GM19351 (cell line): ENCODE results near the gene MERTK.
"Not testable (repeated sequence)": the region's sequence is repeated elsewhere in the genome, so short reads cannot be mapped to it uniquely, and the experiment has no call there.

ENCODE experiments used
- ATAC-seq: cut with Tn5 transposase; IDR thresholded peaks from one replicate; pipeline ENCODE4 v1.9.1; 2021; ENCODE audit warnings: mild to moderate bottlenecking, moderate library complexity; ENCODE audit not compliant: unreplicated experiment

The MERTK gene

DNA sequence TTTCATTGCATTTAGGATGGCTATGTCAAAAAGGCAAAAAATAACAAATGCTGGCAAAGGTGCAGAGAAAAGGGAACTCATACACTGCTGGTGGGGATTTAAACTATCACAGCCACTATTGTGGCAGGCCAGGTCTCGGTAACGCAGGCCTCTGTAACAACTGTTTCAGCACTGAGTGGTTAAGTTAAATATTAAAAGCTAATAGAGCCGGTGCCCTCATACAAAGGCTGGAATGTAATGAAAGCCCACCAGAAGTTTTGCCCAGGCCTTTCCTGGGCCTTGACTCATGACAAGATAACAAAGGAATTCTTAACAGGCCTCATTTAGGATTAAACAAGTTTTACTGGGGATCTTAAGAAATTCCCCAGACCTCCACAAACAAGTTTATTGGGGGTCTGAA, 10.7 kb downstream of the MERTK start:
- no peak for ATAC-seq

DNA sequence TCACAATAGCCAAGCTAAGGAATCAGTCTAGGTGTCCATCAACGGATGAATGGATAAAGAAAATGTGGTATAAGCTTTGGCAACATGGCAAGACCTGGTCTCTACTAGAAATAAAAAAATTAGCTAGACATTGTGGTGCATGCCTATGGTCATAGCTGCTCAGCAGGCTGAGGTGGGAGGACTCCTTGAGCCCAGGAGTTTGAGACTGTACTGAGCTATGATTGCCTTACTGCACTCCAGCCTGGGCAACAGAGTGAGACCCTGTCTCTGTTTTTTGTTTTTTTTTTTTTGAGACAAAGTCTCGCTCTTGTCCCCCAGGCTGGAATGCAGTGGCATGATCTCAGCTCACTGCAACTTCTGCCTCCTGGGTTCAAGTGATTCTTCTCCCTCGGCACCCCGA, 11.6 kb downstream of the MERTK start:
- ATAC-seq, result not testable (repeated sequence)

DNA sequence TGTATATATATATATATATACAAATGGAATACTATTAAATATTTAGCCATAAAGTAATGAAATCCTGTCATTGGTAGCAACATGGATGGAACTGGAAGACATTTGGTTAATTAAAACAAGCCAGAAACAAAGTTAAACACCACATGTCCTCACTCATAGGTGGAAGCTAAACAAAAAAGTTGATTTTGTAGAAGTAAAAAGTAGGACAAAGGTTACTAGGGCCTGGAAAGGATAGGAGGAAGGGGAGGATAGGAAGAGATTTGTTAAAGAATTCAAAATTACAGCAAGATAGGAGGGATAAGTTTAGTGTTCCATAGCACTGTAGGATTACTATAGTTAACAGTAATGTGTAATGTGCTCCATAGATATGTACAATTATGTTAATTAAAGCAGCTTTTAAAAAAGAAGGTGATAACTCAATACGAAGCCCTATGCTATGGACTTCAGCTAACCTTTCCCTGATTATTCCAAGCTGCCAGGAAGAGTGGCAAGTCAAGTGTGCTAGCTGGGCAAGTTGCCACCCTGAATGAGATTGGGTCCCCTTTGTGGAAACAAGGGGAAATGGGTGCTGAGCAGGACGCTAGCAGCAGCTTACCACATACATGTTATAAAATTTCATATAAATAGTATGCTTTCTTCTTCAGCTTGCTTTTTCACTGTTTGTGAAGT, 12.3 kb downstream of the MERTK start:
- ATAC-seq, result no peak

DNA sequence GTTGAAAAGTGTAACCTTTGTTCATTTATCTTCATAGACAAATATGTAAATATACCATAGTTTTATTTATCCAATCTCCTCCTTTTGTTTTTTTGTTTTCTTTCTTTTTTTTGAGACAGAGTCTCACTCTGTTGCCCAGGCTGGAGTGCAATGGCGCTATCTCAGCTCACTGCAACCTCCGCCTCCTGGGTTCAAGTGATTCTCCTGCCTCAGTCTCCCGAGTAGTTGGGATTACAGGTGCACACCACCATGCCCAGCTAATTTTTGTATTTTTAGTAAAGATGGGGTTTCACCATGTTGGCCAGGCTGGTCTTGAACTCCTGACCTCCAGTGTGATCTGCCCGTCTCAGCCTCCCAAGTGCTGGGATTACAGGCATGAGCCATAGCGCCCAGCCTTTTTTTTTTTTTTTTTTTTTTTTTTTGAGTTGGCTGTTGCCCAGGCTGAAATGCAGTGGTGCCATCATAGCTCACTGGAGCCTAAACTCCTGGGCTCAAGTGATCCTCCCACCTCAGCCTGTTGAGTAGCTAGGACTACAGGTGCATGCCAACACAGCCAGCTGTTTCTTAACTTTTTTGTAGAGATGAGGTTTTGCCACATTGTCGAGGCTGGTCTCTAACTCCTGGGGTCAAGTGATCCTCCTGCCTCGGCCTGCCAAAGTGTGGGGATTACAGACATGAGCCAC, 13.0 kb downstream of the MERTK start:
- ATAC-seq, result not testable (repeated sequence)

DNA sequence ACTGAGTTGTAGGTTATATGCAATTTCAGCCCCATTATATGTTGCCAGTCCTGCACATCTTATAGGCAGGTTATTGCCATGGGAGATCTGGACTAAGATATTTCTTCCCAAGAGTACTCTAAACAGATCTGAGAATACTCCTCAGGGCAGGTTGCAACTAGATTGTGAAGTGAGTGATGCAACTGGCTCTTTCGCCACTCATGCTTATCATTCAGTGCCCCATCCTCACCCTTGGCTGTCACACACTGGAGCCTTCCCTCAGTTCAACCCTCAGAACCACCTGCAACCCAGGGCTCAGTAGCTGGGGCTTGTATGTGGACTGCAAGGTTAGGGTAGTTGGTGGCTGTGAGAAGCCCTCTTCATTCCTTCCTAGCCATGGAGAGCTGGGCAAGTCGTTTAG, 14.1 kb downstream of the MERTK start:
- ATAC-seq, result no peak

DNA sequence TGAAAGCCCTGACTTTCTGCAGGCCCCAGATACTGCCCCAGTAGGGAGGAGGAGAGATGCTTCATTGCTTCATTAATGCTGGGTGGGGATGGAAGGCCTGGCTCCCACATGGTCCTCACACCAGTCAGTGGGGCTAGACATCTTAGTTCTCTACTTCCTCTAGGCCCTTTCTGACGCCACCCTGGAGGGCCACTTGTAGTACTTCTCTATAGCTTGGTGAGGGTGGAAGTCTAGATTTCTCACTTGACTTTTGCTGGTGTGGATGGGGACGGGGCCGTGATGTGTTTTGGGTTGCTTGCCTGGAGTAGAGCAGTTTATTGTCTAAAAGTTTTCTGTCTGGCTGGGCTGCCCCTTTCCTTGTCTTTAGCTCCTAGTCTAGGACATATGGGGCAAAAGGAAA, 18.7 kb downstream of the MERTK start:
- no peak for ATAC-seq

DNA sequence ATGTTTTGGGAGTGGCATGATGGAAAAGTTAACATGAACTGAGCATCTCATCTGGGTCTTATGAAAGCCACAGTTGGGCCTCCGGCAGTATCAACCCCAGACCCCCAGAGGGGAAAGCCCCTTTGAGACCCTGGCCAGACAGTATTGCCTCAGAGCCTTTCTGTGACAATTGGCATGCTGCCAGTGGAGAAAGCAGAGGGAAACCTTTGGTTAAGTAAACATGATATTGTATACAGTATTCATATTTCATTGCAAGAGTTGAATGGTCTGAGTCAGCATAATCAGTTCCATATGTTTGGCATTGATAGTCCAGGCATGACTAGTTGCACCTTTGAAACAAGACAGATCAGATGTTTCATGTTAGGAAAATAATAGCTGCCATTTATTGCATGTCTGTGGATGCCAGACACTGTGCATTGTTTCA, 20.0 kb downstream of the MERTK start:
- no peak for ATAC-seq

DNA sequence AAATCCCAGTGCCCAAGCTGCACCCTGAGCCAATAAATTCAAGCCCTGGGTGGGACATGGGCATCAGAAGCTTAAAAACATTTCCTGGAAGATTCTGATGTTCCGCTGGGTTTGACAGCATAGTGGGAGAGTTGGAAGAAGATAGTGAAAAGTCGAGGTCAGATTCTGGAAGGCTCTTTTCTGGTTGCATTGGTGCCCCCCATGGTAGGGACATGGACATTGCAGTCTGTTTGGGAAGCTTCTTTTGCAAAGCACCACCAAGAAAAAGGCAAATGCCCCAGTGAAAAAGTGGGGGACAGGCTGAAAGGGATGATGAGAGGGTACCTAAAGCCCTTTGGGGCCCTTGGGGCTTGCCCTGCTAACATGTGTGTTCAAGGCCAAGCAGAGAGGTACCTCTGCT, 21.0 kb downstream of the MERTK start:
- no peak for ATAC-seq

DNA sequence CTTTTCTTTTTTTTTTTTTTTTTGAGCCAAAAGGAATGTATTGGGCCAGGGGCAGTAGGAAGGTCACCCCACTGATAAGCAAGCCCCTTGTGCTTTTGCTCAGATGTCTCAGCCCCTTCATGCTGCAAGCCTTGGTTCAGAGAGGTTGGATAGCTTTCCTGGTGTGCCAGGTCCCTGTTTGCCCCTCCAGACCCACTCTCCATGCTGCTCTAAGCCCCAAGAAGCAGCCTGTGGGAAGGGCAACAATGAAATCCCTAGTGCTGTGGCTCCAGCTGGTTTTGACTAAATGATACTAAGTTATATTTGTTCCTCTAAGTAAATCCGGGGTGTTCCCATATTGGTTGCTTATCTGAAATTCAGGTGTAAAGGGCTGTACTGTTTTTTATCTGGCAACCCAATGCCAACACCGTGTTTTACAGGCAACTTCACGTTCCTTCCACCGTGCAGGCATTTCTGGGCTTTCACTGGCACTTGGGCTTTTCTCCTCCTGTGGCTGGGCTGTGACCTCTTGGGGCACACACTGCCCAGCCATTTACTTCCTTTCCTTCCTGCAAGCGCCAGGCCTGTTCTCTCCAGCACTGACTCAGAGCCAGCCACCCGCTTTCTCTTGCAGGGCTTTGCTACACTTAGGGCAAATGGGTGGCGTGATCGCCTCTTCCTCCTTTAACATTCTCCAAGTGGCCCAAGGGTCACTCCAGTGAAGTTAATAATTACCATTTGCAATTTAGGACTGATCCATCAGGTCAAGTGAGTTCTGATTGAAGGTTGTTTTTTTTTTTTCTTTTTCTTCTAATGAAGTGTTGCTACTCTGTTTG, 21.6 kb downstream of the MERTK start:
- ATAC-seq, result no peak

DNA sequence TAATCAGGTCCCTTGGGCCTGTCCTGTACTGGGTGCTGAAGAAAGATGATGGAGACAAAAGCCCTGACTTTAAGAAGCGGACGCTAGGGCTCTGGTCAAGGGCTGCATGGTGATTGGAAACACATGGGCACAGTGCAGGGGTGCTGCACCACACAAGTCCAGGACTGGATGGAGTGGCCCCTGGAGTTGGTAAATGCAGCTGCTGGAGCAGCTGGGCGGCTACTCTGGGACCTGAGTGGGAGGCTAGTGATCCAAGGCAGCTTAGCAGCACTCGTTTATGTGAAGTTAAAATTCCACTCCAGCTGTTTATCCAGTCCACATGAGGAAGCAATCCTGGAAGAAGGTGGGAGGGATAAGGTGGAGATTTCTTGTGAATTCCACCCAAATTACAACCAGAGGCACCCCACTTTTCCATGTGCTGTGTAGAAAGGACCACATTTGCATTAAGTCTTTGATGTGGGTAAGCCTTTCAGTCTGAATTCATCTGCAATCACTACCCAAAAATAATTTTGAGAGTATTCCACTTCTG, 24.9 kb downstream of the MERTK start:
- no peak for ATAC-seq

DNA sequence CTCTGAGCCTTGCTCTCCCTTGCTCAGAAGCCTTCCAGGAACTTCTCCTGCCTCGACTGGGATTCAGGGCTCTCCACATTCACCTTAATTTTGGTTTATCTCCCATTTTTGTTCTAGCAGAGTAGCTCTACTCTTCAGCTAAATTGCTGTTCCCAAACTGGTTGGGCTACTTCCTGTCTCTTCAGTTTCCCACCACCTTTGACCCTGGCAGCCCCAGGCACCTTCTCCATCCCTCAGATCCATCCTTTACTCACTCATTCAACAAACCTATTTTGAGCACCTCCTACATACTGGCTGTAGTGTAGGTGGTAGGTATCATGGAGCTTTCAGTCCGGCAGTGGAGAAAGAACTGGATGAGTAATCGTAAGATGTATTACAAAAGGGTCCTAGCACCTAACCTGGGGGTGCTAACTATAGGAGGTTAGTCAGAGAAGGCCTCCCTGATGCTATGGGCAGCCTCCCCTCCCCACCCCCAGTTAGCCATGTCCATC, 26.3 kb downstream of the MERTK start:
- ATAC-seq, result no peak

DNA sequence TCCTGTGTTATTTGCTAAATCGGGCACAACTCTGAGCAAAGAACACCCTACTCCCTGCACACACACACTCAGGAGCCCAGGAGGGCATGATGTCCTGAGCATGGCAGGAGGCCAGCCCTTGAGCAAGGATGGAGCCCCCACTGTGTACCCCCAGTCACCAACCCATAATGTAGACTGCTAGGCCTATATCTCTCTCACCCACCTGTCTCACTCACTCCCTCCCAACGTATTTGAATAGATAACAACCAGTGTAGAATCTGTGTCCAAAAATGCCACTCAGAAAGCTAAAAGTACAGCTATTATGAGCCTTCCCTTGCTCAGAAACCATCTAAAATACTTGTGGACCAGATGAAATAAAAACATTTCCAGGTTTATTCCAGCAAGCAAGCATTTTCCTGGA, 29.3 kb downstream of the MERTK start:
- no peak for ATAC-seq

DNA sequence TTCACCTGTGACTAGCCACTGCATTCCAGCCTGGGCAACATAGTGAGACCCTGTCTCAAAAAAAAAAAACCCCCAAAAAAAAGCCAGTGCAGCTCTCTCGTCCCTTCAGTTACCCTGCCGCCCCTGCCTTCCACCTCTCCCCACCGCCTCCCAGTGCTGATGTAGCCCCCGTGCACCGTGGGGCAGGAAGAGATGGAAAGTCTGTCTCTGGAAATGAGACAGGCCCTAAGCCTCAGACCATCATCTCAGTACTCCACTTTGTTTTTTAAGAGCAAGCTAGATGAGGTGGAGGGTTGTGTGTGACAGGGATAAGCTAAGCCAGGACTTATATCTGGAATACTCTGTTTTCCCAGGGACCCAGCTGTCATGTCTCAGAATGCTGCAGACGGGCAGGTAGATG, 32.0 kb downstream of the MERTK start:
- no peak for ATAC-seq

DNA sequence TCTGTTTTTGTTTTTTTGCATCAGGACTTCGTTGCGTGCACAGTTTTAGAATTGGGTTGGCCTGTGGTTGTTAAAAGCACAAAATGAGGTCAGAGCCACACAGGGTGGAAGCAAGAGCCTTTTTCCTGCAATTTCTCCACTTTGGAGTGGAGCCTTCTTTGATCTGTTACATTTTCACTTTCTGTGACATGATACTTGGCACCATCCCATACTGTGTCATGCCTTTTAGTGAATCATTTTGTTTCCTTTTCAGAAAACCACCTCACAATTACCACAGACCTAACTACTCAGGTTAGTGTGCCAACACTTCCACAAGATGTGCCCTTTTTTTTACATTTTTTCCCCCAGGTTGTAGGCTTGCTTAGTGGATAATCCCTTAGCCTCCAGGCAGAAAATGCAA, 32.5 kb downstream of the MERTK start:
- ATAC-seq, result no peak

DNA sequence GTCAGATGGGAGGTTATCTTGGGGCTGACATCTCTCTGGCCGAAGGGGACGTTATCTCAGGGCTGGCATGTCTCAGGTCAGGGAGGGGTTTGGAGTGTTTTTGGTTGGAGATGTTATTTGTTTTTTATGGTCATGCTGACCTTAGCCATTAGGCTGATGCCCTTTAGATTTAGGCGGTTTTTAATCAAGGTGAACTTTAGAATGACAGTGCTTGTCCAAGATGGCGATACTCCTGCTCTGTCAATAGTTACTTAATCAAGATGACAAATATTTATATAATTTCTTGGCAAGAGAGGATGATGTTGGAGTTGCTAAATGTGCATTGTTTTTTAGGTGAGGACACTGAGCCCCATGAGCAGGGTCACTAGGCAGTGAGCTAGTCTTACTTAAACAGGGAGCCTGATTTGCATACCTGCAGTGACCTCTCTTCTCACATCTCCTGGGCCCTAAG, 34.5 kb downstream of the MERTK start:
- no peak for ATAC-seq

DNA sequence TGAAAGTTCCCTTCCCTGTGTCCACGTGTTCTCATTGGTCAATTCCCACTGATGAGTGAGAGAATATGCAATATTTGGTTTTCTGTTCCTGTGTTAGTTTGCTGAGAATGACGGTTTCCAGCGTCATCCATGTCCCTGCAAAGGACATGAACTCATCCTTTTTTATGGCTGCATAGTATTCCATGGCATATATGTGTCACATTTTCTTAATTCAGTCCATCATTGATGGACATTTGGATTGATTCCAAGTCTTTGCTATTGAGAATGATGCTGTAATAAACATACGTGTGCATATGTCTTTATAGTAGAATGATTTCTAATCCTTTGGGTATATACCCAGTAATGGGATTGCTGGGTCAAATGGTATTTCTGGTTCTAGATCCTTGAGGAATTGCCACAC, 35.5 kb downstream of the MERTK start:
- ATAC-seq, result not testable (repeated sequence)

DNA sequence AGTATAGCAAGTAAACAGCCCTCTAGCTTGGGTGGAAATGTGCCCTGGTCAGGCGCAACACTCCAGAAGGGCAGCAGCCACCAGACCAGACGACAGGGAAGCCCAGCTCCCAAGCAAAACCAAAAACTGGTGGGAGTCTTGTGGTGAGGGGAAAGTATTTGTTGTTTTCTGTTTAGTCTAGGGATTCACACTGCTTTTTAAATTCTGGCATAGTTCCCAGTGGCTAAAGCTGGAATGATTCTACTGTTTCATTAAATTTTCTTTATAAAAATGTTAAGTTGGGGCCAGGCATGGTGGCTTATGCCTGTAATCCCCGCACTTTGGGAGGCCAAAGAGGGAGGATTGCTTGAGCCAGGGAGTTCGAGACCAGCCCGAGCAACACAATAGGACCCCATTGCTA, 38.5 kb downstream of the MERTK start:
- ATAC-seq, result no peak

DNA sequence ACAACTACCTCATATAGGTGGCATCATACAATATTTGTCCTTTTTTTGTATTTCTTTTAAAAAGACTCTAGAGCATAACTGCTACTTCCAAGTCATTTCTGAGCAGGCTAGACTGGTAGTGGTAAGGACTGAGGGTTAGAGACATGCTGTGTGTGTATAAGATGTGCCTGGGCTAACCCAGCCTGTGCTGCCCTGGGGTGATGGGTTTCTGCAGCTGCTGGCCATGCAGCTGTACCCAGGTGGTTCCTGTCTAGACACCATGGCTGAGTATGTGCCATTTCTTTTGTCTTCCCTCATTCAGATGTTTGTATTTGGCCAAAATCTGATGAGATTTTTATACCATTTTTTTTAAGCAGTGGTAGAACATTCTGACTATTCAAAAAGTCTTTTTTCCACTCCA, 40.0 kb downstream of the MERTK start:
- no peak for ATAC-seq

DNA sequence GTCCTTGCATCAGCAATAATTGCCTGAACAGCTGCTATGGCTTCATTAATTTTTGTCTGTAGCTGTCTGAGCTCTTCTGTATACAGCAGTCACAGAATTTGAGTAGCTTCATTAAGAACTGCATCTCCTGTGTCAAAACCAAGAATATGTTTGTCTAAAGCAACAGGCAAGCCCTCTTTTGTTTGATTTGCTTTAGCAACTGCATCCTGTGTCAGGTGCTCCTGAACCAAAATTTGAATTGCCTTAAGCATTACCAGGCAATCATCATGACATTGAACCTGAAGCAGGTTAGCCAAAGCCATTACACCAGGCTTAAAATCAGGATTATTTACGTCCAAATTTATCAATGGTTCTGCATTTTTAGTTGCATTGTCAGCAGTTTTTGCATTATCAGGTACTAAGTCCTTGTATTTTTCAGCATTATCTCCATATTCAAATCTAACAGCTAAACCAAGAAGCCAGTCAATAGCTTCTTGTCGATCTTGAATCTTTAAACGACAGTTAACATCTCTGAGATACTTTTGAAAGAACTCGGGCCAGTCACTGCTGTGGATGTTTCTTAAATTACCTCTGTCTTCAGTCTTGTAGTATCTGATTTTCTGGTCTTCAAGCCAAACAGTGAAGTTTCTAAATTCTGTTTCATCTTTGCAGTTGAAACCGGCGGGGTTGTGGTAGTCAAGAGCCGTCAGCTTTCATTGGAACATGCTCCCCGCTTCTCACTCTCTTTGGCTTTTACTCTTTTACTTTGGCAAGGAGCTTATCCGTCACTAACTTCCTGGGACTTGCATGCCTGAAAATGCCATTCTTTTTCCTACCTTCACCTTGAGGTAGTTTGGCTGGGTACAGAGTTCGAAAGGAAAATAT, 42.2 kb downstream of the MERTK start:
- no peak for ATAC-seq

DNA sequence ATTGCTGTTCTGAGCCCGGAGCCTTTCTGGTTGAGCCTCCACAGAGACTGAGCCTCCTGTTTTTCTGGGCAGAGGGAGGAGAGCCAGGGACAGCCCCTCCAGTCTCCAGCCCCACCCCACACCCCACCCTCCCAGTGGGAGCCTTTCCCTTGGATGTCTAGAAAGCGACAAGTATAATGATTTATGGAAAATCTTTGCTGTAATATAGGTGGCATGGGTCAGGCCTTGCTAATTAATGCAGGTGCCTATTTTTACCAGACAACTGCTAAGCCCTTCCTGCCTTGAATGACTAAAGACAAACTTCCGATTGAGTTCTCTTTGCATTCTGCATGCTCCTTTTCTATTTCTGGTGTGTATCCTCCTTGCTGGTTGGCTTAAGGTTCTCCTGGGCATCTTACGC, 43.1 kb downstream of the MERTK start:
- no peak for ATAC-seq
